Mesenchymal stem cell (in vitro differentiated cells and primary cell): ENCODE measurements around the gene COL25A1.

Experiments
- DNase-seq: peaks from one replicate; pipeline ENCODE4 v3.0.0-alpha.2; 2013
- H2AFZ ChIP-seq: one replicate; pipeline ENCODE4 v1.6.1; 2013; ENCODE audit warnings: low read depth, mild to moderate bottlenecking, control low read depth, inconsistent platforms, low read length, moderate library complexity
- H2AK5ac ChIP-seq: 2 replicates; pipeline ENCODE4 v1.6.1; 2013; ENCODE audit warnings: low read length, moderate library complexity, mild to moderate bottlenecking, inconsistent platforms; ENCODE audit not compliant: severe bottlenecking
- H2BK120ac ChIP-seq: one replicate; pipeline ENCODE4 v1.6.1; 2013; ENCODE audit warnings: low read depth, mild to moderate bottlenecking, inconsistent platforms, low read length, moderate library complexity
- H2BK12ac ChIP-seq, 2 experiments: one replicate each; pipeline ENCODE4 v1.6.1; 2013; ENCODE audit warnings: inconsistent platforms in 2 of 2, low read length in 2 of 2, mild to moderate bottlenecking in 2 of 2, moderate library complexity in 2 of 2, control low read depth in 1 of 2
- H2BK15ac ChIP-seq: one replicate; pipeline ENCODE4 v1.6.1; 2013; ENCODE audit warnings: mild to moderate bottlenecking, low read depth, inconsistent platforms; ENCODE audit not compliant: poor library complexity, severe bottlenecking
- H2BK5ac ChIP-seq: 2 replicates; pipeline ENCODE4 v1.6.1; 2013; ENCODE audit warnings: low read depth, mild to moderate bottlenecking, low read length, control low read depth, inconsistent platforms; ENCODE audit not compliant: poor library complexity, severe bottlenecking
- H3K14ac ChIP-seq, 2 experiments: one replicate each; pipeline ENCODE4 v1.6.1; 2013; ENCODE audit warnings: inconsistent platforms in 2 of 2, low read length in 2 of 2, control low read depth in 1 of 2, mild to moderate bottlenecking in 1 of 2, moderate library complexity in 1 of 2
- H3K18ac ChIP-seq, 2 experiments: one replicate each; pipeline ENCODE4 v1.6.1; 2013; ENCODE audit warnings: inconsistent platforms in 2 of 2, low read length in 2 of 2, control low read depth in 1 of 2, low read depth in 1 of 2, mild to moderate bottlenecking in 1 of 2
- H3K23ac ChIP-seq, 2 experiments: one replicate each; pipeline ENCODE4 v1.6.1; 2013; ENCODE audit warnings: inconsistent platforms in 2 of 2, low read length in 2 of 2, mild to moderate bottlenecking in 2 of 2, moderate library complexity in 2 of 2, control low read depth in 1 of 2
- H3K27ac ChIP-seq: 2 replicates; pipeline ENCODE4 v1.5.1; 2013; ENCODE audit warnings: mild to moderate bottlenecking, moderate library complexity, low read length, control low read depth, inconsistent platforms; ENCODE audit not compliant: poor library complexity, severe bottlenecking
- H3K27me3 ChIP-seq, 2 experiments: 2 replicates each; pipeline versions ENCODE4 v1.6.1 to v1.7.0; 2013; ENCODE audit warnings: low read length in 2 of 2, mild to moderate bottlenecking in 2 of 2, moderate library complexity in 2 of 2, control low read depth in 1 of 2, inconsistent platforms in 1 of 2; ENCODE audit not compliant: control insufficient read depth in 1 of 2, insufficient read depth in 1 of 2
- H3K36me3 ChIP-seq, 2 experiments: 2 replicates each; pipeline versions ENCODE4 v1.6.1 to v1.7.0; 2013; ENCODE audit warnings: low read length in 2 of 2, control low read depth in 1 of 2, inconsistent platforms in 1 of 2, low read depth in 1 of 2, mild to moderate bottlenecking in 1 of 2; ENCODE audit not compliant: insufficient read depth in 2 of 2, control insufficient read depth in 1 of 2
- H3K4ac ChIP-seq, 2 experiments: one replicate each; pipeline ENCODE4 v1.6.1; 2013; ENCODE audit warnings: inconsistent platforms in 2 of 2, low read length in 2 of 2, mild to moderate bottlenecking in 2 of 2, moderate library complexity in 2 of 2, control low read depth in 1 of 2, low read depth in 1 of 2
- H3K4me1 ChIP-seq: 2 replicates; pipeline ENCODE4 v1.6.1; 2013; ENCODE audit warnings: low read depth, low read length, control low read depth; ENCODE audit not compliant: control insufficient read depth, insufficient read depth
- H3K4me2 ChIP-seq: 2 replicates; pipeline ENCODE4 v1.6.1; 2013; ENCODE audit warnings: low read length, mild to moderate bottlenecking, inconsistent platforms; ENCODE audit not compliant: poor library complexity, severe bottlenecking
- H3K4me3 ChIP-seq, 2 experiments: 2 replicates each; pipeline versions ENCODE4 v1.5.1 to v1.7.0; 2013; ENCODE audit warnings: low read length in 2 of 2, mild to moderate bottlenecking in 2 of 2, control low read depth in 1 of 2, low read depth in 1 of 2; ENCODE audit not compliant: insufficient read depth in 1 of 2
- H3K79me1 ChIP-seq: replicated peaks from 2 replicates; pipeline ENCODE4 v1.6.1; 2013; ENCODE audit warnings: mild to moderate bottlenecking, control low read depth, low read length, inconsistent platforms; ENCODE audit not compliant: poor library complexity, severe bottlenecking
- H3K9ac ChIP-seq: 2 replicates; pipeline ENCODE4 v1.7.0; 2013; ENCODE audit warnings: mild to moderate bottlenecking, low read length, moderate library complexity
- H3K9me3 ChIP-seq: 2 replicates; pipeline ENCODE4 v1.7.0; 2013; ENCODE audit warnings: mild to moderate bottlenecking, low read length; ENCODE audit not compliant: control insufficient read depth
- H4K8ac ChIP-seq: one replicate; pipeline ENCODE4 v1.6.1; 2013; ENCODE audit warnings: inconsistent platforms, mild to moderate bottlenecking, low read length, moderate library complexity
- H4K91ac ChIP-seq: one replicate; pipeline ENCODE4 v1.6.1; 2013; ENCODE audit warnings: mild to moderate bottlenecking, low read length, inconsistent platforms
- WGBS: methylation state at CpG from one replicate; pipeline ENCODE4 v1.1.7; 2013; ENCODE audit warnings: mixed read lengths; 5-methylcytosine and 5-hydroxymethylcytosine counted together

The COL25A1 gene

GRCh38 chr4:109010521-109010920 lies 291.9 kb downstream of the COL25A1 start:
- no CpG with 5 or more reads among the region's 2 CpGs for WGBS
- no peak overlapping the region for H2AFZ ChIP-seq

GRCh38 chr4:109009909-109010308 lies 292.5 kb downstream of the COL25A1 start:
- H4K91ac ChIP-seq, result no peak overlapping the region
- no peak overlapping the region for H3K4ac ChIP-seq
- H3K4me2 ChIP-seq, result no peak overlapping the region
- no peak overlapping the region for H3K14ac ChIP-seq
- no peak overlapping the region for H3K27ac ChIP-seq
- H3K79me1 ChIP-seq, result no peaks in the 10 kb centered on the region
- DNase-seq, result peak; percentile 72
- no peaks in the 10 kb centered on the region for H3K27me3 ChIP-seq
- H3K4me3 ChIP-seq, result peak overlapping the region in 1 of 2 experiments; percentile 35
- peaks cover 3% of the 10 kb centered on the region for H3K4me1 ChIP-seq
- no peak overlapping the region for H3K18ac ChIP-seq
- H2BK12ac ChIP-seq, result no peak overlapping the region
- no peak overlapping the region for H4K8ac ChIP-seq
- H3K36me3 ChIP-seq, result no peaks in the 10 kb centered on the region
- no peak overlapping the region for H3K23ac ChIP-seq
- WGBS, result no CpG with 5 or more reads among the region's 1 CpG
- H2BK15ac ChIP-seq, result no peak overlapping the region
- no peak overlapping the region for H2AK5ac ChIP-seq
- no peak overlapping the region for H2BK5ac ChIP-seq
- peak overlapping the region; percentile 27 for H3K9ac ChIP-seq
- H2BK120ac ChIP-seq, result no peak overlapping the region
- no peaks in the 10 kb centered on the region for H3K9me3 ChIP-seq
- H2AFZ ChIP-seq, result no peak overlapping the region

More at GRCh38 chr4:109010521-109010920, 291.9 kb downstream of the COL25A1 start:
- Histone ChIP-seq H2BK5ac (no peak overlapping the region), H3K4me3 (peak overlapping the region in 1 of 2 experiments; percentile 35), H2BK120ac (no peak overlapping the region), H3K4ac (no peak overlapping the region), H4K91ac (no peak overlapping the region), H2AK5ac (no peak overlapping the region), H3K9ac (peak overlapping the region; percentile 27), H3K79me1 (no peaks in the 10 kb centered on the region), H2BK12ac (no peak overlapping the region), H3K4me1 (peaks cover 2% of the 10 kb centered on the region), H3K4me2 (no peak overlapping the region), H3K18ac (no peak overlapping the region), H3K14ac (no peak overlapping the region), H4K8ac (no peak overlapping the region), H2BK15ac (no peak overlapping the region), H3K36me3 (no peaks in the 10 kb centered on the region), H3K9me3 (no peaks in the 10 kb centered on the region), H3K27ac (no peak overlapping the region), H3K27me3 (no peaks in the 10 kb centered on the region), H3K23ac (no peak overlapping the region)
- no peak for DNase-seq

- H2BK15ac ChIP-seq, result no peak overlapping the region
- no peak overlapping the region for H2AK5ac ChIP-seq
- no peak overlapping the region for H2AFZ ChIP-seq
- H3K36me3 ChIP-seq, result no peaks in the 10 kb centered on the region
- H3K4ac ChIP-seq, result peak overlapping the region; percentile 20 to 32
- H2BK12ac ChIP-seq, result peak overlapping the region in 1 of 2 experiments; percentile 82
- no peak overlapping the region for H4K91ac ChIP-seq
- H3K79me1 ChIP-seq, result no peaks in the 10 kb centered on the region
- H2BK5ac ChIP-seq, result no peak overlapping the region
- H3K9me3 ChIP-seq, result no peaks in the 10 kb centered on the region
- H2BK120ac ChIP-seq, result no peak overlapping the region
- WGBS, result 53% methylated on average over 2 of the region's 2 CpGs
- H3K14ac ChIP-seq, result no peak overlapping the region
- no peaks in the 10 kb centered on the region for H3K27me3 ChIP-seq
- H3K27ac ChIP-seq, result no peak overlapping the region
- no peak overlapping the region for H4K8ac ChIP-seq
- DNase-seq, result no peak
- peaks cover 3% of the 10 kb centered on the region for H3K4me1 ChIP-seq
- H3K18ac ChIP-seq, result peak overlapping the region in 1 of 2 experiments; percentile 54
- H3K23ac ChIP-seq, result no peak overlapping the region
- H3K4me3 ChIP-seq, result no peak overlapping the region
- H3K9ac ChIP-seq, result no peak overlapping the region
- H3K4me2 ChIP-seq, result no peak overlapping the region
These were observed 294.5 kb downstream of the COL25A1 start for GRCh38 chr4:109007976-109008375.

GRCh38 chr4:109005523-109005922 lies 296.9 kb downstream of the COL25A1 start:
- H2BK15ac ChIP-seq, result no peak overlapping the region
- peak overlapping the region in 1 of 2 experiments; percentile 47 for H2BK12ac ChIP-seq
- H3K4me1 ChIP-seq, result peaks cover 3% of the 10 kb centered on the region
- H3K4me3 ChIP-seq, result no peak overlapping the region
- no peak overlapping the region for H3K23ac ChIP-seq
- H3K9ac ChIP-seq, result no peak overlapping the region
- DNase-seq, result peak; percentile 78
- H3K9me3 ChIP-seq, result no peaks in the 10 kb centered on the region
- H3K4me2 ChIP-seq, result no peak overlapping the region
- H3K4ac ChIP-seq, result no peak overlapping the region
- 0% methylated on average over 1 of the region's 1 CpG for WGBS
- H3K27me3 ChIP-seq, result no peaks in the 10 kb centered on the region
- no peaks in the 10 kb centered on the region for H3K79me1 ChIP-seq
- no peak overlapping the region for H3K14ac ChIP-seq
- no peak overlapping the region for H2AFZ ChIP-seq
- no peak overlapping the region for H3K18ac ChIP-seq
- H2BK120ac ChIP-seq, result no peak overlapping the region
- no peak overlapping the region for H4K8ac ChIP-seq
- H3K36me3 ChIP-seq, result no peaks in the 10 kb centered on the region
- H2BK5ac ChIP-seq, result no peak overlapping the region
- H4K91ac ChIP-seq, result no peak overlapping the region
- H2AK5ac ChIP-seq, result no peak overlapping the region
- no peak overlapping the region for H3K27ac ChIP-seq
